ENCODE data around the gene NRXN3. TPM values are rescaled to one million over a fixed set of nuclear protein-coding genes. Genes with fewer than 3 reads are reported as not detected.

Gene NRXN3
- total RNA-seq, 2 donors from 2014 or later: 1.2 to 7.8 TPM

DNA sequence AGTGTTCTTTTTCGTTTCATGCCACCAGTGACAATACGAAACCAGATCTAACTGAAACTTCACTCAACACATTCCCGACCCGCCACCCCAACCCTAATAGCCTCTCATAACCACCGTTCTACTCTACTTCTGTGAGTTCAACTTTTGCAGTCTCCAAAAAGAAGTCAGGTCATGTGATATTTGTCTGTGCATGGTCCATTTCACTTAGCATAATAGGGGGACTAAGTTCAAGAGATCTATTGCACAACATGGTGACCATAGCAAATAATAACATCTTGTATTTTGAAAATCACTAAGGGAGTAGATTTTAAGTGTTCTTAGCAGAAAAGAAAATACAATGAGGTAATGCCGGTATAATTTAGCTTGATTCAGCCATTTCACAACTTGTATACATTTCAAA, 1664.7 kb downstream of the NRXN3 start:
- no peak overlapping the region for H3K9ac ChIP-seq (ENCODE audit: low read depth in 2 of 2, low read length in 2 of 2)
- intact Hi-C loops (cut with DNase I): no loop called here
- DNase-seq: no peak
- H3K27ac ChIP-seq: no peak overlapping the region
- TF ChIP-seq, protein P1, sequence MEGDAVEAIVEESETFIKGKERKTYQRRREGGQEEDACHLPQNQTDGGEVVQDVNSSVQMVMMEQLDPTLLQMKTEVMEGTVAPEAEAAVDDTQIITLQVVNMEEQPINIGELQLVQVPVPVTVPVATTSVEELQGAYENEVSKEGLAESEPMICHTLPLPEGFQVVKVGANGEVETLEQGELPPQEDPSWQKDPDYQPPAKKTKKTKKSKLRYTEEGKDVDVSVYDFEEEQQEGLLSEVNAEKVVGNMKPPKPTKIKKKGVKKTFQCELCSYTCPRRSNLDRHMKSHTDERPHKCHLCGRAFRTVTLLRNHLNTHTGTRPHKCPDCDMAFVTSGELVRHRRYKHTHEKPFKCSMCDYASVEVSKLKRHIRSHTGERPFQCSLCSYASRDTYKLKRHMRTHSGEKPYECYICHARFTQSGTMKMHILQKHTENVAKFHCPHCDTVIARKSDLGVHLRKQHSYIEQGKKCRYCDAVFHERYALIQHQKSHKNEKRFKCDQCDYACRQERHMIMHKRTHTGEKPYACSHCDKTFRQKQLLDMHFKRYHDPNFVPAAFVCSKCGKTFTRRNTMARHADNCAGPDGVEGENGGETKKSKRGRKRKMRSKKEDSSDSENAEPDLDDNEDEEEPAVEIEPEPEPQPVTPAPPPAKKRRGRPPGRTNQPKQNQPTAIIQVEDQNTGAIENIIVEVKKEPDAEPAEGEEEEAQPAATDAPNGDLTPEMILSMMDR (IDR thresholded peaks at IDR 0.05): no peak
- H3K4me3 ChIP-seq: no peak overlapping the region
- no peaks in the 10 kb centered on the region for H3K36me3 ChIP-seq
- no peaks in the 10 kb centered on the region for H3K9me3 ChIP-seq
- no peaks in the 10 kb centered on the region for H3K27me3 ChIP-seq
- no peaks in the 10 kb centered on the region for H3K4me1 ChIP-seq

- Histone ChIP-seq H3K9ac (ENCODE audit: low read depth in 2 of 2, low read length in 2 of 2) (no peak overlapping the region), H3K36me3 (no peaks in the 10 kb centered on the region), H3K4me1 (no peaks in the 10 kb centered on the region), H3K4me3 (no peak overlapping the region), H3K27ac (no peak overlapping the region), H3K9me3 (no peaks in the 10 kb centered on the region), H3K27me3 (no peaks in the 10 kb centered on the region)
- no peak for DNase-seq
- TF ChIP-seq, protein P1 (IDR thresholded peaks at IDR 0.05): no peak
- intact Hi-C loops (cut with DNase I): no loop called here
Observed at GRCh38 chr14:79836577-79836976, 1666.4 kb downstream of the NRXN3 start.

GRCh38 chr14:79837699-79838098, 1667.5 kb downstream of the NRXN3 start:
- Histone ChIP-seq H3K4me3 (no peak overlapping the region), H3K9ac (ENCODE audit: low read depth in 2 of 2, low read length in 2 of 2) (no peak overlapping the region), H3K36me3 (no peaks in the 10 kb centered on the region), H3K9me3 (no peaks in the 10 kb centered on the region), H3K27ac (no peak overlapping the region), H3K4me1 (no peaks in the 10 kb centered on the region), H3K27me3 (no peaks in the 10 kb centered on the region)
- TF ChIP-seq, protein P1 (IDR thresholded peaks at IDR 0.05): no peak
- no peak for DNase-seq
- intact Hi-C loops (cut with DNase I): no loop called here

GRCh38 chr14:79840103-79840502, 1669.9 kb downstream of the NRXN3 start:
- H3K27me3 ChIP-seq: no peaks in the 10 kb centered on the region
- intact Hi-C loops (cut with DNase I): no loop called here
- no peak overlapping the region for H3K27ac ChIP-seq
- no peaks in the 10 kb centered on the region for H3K9me3 ChIP-seq
- H3K36me3 ChIP-seq: no peaks in the 10 kb centered on the region
- no peak overlapping the region for H3K9ac ChIP-seq (ENCODE audit: low read depth in 2 of 2, low read length in 2 of 2)
- no peak for DNase-seq
- H3K4me3 ChIP-seq: no peak overlapping the region
- no peaks in the 10 kb centered on the region for H3K4me1 ChIP-seq
- TF ChIP-seq, protein P1 (IDR thresholded peaks at IDR 0.05): no peak

- Histone ChIP-seq H3K27me3 (no peaks in the 10 kb centered on the region), H3K4me1 (no peaks in the 10 kb centered on the region), H3K9me3 (no peaks in the 10 kb centered on the region), H3K36me3 (no peaks in the 10 kb centered on the region), H3K4me3 (no peak overlapping the region), H3K27ac (no peak overlapping the region), H3K9ac (ENCODE audit: low read depth in 2 of 2, low read length in 2 of 2) (no peak overlapping the region)
- TF ChIP-seq, protein P1 (IDR thresholded peaks at IDR 0.05): no peak
- intact Hi-C loops (cut with DNase I): no loop called here
- DNase-seq: no peak
Observed at GRCh38 chr14:79840831-79841230, 1670.7 kb downstream of the NRXN3 start.

DNA sequence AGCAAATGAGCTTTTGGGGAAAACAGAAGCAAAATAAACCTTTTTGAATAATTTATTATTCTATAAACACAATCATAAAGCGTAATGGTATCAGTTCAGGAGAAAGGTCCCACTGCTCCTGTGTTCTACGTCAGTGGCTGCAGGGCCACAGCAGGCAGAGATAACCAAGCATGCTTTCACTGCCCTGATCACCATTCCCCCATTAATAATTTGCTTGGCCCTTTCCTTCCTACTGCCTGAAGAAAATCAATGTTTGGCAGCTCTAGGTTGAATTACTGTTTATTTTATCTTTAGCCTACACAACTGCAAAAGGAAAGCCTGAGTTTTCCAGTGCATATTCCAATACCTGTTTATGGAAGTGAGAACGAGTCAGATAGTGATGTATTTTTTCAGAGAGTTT, 1671.3 kb downstream of the NRXN3 start:
- TF ChIP-seq, protein P1 (IDR thresholded peaks at IDR 0.05): no peak

More for the DNA sequence above, 1671.3 kb downstream of the NRXN3 start:
- no peaks in the 10 kb centered on the region for H3K36me3 ChIP-seq
- no peak overlapping the region for H3K4me3 ChIP-seq
- no peak overlapping the region for H3K9ac ChIP-seq (ENCODE audit: low read depth in 2 of 2, low read length in 2 of 2)
- H3K4me1 ChIP-seq: no peaks in the 10 kb centered on the region
- no peak for DNase-seq
- intact Hi-C loops (cut with DNase I): no loop called here
- no peaks in the 10 kb centered on the region for H3K27me3 ChIP-seq
- H3K27ac ChIP-seq: no peak overlapping the region
- H3K9me3 ChIP-seq: no peaks in the 10 kb centered on the region

Measured in colonic mucosa (tissue), 4 donors.